ENCODE data around the gene SPNS1.

DNA sequence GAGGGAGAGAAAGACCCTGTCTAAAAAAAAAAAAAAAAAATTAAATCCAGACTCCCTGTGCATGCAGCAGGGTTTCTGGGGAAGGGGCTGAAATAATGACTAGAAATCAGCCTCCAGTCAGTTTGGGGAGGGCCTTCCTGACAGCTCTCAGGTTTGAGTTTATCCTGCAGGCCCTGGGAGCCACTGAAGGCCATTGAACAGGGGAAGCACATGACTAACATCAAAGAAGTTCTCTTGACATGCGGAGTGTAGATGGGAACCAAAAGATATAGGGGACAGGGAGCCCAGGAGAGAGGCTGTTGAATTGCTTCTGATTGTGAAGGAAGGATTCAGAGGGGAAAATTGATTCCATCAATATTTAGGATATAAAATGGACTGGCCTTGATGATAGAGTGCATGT lies 46.8 kb upstream of the SPNS1 start:
- TF ChIP-seq CTCF (IDR thresholded peaks at IDR 0.05; ENCODE audit: poor library complexity) (no peak), EZH2phosphoT487 (IDR thresholded peaks at IDR 0.05; ENCODE audit: low read depth, severe bottlenecking, unreplicated experiment) (no peak)

Data from hepatocyte (in vitro differentiated cells).